ENCODE data around the gene SUGP2. TPM values are rescaled to one million over a fixed set of nuclear protein-coding genes. Genes with fewer than 3 reads are reported as not detected.
A peak's percentile ranks its signal among the peaks of the same experiment; 100 is the strongest.

Gene SUGP2
- total RNA-seq (2022) = 67.1 and 77.2 TPM in 2 replicates
- Bru-seq, nascent RNA = percentile 70 among the genes with signal in this experiment
- BruChase-seq, experiment 1, labeled RNA remaining after a 6-hour chase = percentile 84 among the genes with signal in this experiment
- BruChase-seq, experiment 2, labeled RNA remaining after a 2-hour chase = percentile 86 among the genes with signal in this experiment
- long read RNA-seq, full-length matches to known transcripts = 4 of 21 reads
- long read RNA-seq, partial matches to known transcripts = 3 of 21 reads
- long read RNA-seq, other reads (novel, unspliced or antisense) = 14 of 21 reads

GRCh38 chr19:19033426-19034203, at the start of gene SUGP2, which contains the start of gene ARMC6:
Gene SUGP2 (minus strand): TSS chr19:19033517. CDS start chr19:19031071, 2,446 bp downstream.
Gene ARMC6 (plus strand): TSS chr19:19033603. CDS start chr19:19034210, 607 bp downstream.
- no peaks in the 10 kb centered on the region for H3K4me1 Mint-ChIP-seq (ENCODE audit: low read depth, unreplicated experiment)
- H3K9me3 Mint-ChIP-seq (ENCODE audit: low read depth, unreplicated experiment) = no peaks in the 10 kb centered on the region
- DNase-seq = peak; percentile 80
- H3K4me3 Mint-ChIP-seq (ENCODE audit: low read depth, unreplicated experiment) = peak within 1 kb of the TSS; percentile 93
- CTCF ChIA-PET = no interaction called here
- no peak for TF ChIP-seq CTCF (IDR thresholded peaks at IDR 0.05; ENCODE audit: unreplicated experiment)
- H3K27me3 Mint-ChIP-seq (ENCODE audit: unreplicated experiment) = no peaks in the 10 kb centered on the region
- H3K36me3 Mint-ChIP-seq (ENCODE audit: insufficient read depth, unreplicated experiment) = peaks cover 24% of the 10 kb centered on the region
- intact Hi-C loops (cut with micrococcal nuclease; ENCODE audit: unreplicated experiment) = no loop called here
- BruUV-seq (replicated peaks) = no TSS peak
- peak within 1 kb of the TSS; percentile 61 for H3K27ac Mint-ChIP-seq (ENCODE audit: unreplicated experiment)

GRCh38 chr19:19081642-19082151, 48.4 kb upstream of the SUGP2 start:
- Mint-ChIP-seq H3K27me3 (ENCODE audit: unreplicated experiment) (no peaks in the 10 kb centered on the region), H3K36me3 (ENCODE audit: insufficient read depth, unreplicated experiment) (no peaks in the 10 kb centered on the region), H3K4me1 (ENCODE audit: low read depth, unreplicated experiment) (no peaks in the 10 kb centered on the region), H3K4me3 (ENCODE audit: low read depth, unreplicated experiment) (no peak overlapping the region), H3K9me3 (ENCODE audit: low read depth, unreplicated experiment) (no peaks in the 10 kb centered on the region), H3K27ac (ENCODE audit: unreplicated experiment) (no peak overlapping the region)
- DNase-seq = no peak
- no TSS peak for BruUV-seq (replicated peaks)
- intact Hi-C loops (cut with micrococcal nuclease; ENCODE audit: unreplicated experiment) = no loop called here
- CTCF ChIA-PET = no interaction called here
- TF ChIP-seq CTCF (IDR thresholded peaks at IDR 0.05; ENCODE audit: unreplicated experiment) = no peak

- no peak for TF ChIP-seq CTCF (IDR thresholded peaks at IDR 0.05; ENCODE audit: unreplicated experiment)
- no peaks in the 10 kb centered on the region for H3K4me1 Mint-ChIP-seq (ENCODE audit: low read depth, unreplicated experiment)
- CTCF ChIA-PET = no interaction called here
- intact Hi-C loops (cut with micrococcal nuclease; ENCODE audit: unreplicated experiment) = no loop called here
- H3K27ac Mint-ChIP-seq (ENCODE audit: unreplicated experiment) = no peak overlapping the region
- no peak for DNase-seq
- BruUV-seq (replicated peaks) = no TSS peak
- no peaks in the 10 kb centered on the region for H3K36me3 Mint-ChIP-seq (ENCODE audit: insufficient read depth, unreplicated experiment)
- H3K9me3 Mint-ChIP-seq (ENCODE audit: low read depth, unreplicated experiment) = no peaks in the 10 kb centered on the region
- no peaks in the 10 kb centered on the region for H3K27me3 Mint-ChIP-seq (ENCODE audit: unreplicated experiment)
- H3K4me3 Mint-ChIP-seq (ENCODE audit: low read depth, unreplicated experiment) = no peak overlapping the region
These were observed 46.3 kb upstream of the SUGP2 start for GRCh38 chr19:19079571-19079970.

GRCh38 chr19:19078801-19079200, 45.5 kb upstream of the SUGP2 start:
- no peak overlapping the region for H3K27ac Mint-ChIP-seq (ENCODE audit: unreplicated experiment)
- DNase-seq = no peak
- no peaks in the 10 kb centered on the region for H3K27me3 Mint-ChIP-seq (ENCODE audit: unreplicated experiment)
- no peaks in the 10 kb centered on the region for H3K36me3 Mint-ChIP-seq (ENCODE audit: insufficient read depth, unreplicated experiment)
- no peak for TF ChIP-seq CTCF (IDR thresholded peaks at IDR 0.05; ENCODE audit: unreplicated experiment)
- BruUV-seq (replicated peaks) = no TSS peak
- H3K9me3 Mint-ChIP-seq (ENCODE audit: low read depth, unreplicated experiment) = no peaks in the 10 kb centered on the region
- H3K4me1 Mint-ChIP-seq (ENCODE audit: low read depth, unreplicated experiment) = no peaks in the 10 kb centered on the region
- CTCF ChIA-PET = no interaction called here
- intact Hi-C loops (cut with micrococcal nuclease; ENCODE audit: unreplicated experiment) = no loop called here
- no peak overlapping the region for H3K4me3 Mint-ChIP-seq (ENCODE audit: low read depth, unreplicated experiment)
